Neural crest cell (in vitro differentiated cells): ENCODE measurements around the gene PAQR4. TPM values are rescaled to one million over a fixed set of nuclear protein-coding genes. Genes with fewer than 3 reads are reported as not detected.

Experiments used
- DNase-seq: peaks from one replicate; pipeline ENCODE4 v3.0.0; 2021; ENCODE audit warnings: low read depth, mixed read lengths, low spot score
- H3K27ac Mint-ChIP-seq: one replicate; pipeline ENCODE4 v1.8.0; 2021; ENCODE audit warnings: mild to moderate bottlenecking, mixed read lengths; ENCODE audit not compliant: unreplicated experiment
- H3K27me3 Mint-ChIP-seq: 2 replicates; pipeline ENCODE4 v1.8.0; 2021; ENCODE audit warnings: low read depth, mild to moderate bottlenecking, mixed read lengths
- H3K36me3 Mint-ChIP-seq: 2 replicates; pipeline ENCODE4 v1.8.0; 2021; ENCODE audit warnings: low read depth, mild to moderate bottlenecking, mixed read lengths
- H3K4me1 Mint-ChIP-seq: 2 replicates; pipeline ENCODE4 v1.8.0; 2021; ENCODE audit warnings: mixed read lengths
- H3K4me3 Mint-ChIP-seq: one replicate; pipeline ENCODE4 v1.8.0; 2021; ENCODE audit warnings: mild to moderate bottlenecking, mixed read lengths
- H3K9me3 Mint-ChIP-seq: 2 replicates; pipeline ENCODE4 v1.8.0; 2021; ENCODE audit warnings: mixed read lengths
- CTCF ChIP-seq: fragments of 200-600 bp; sonication (generic); conservative IDR thresholded peaks from 2 replicates; pipeline ENCODE4 v1.5.0; 2021; ENCODE audit warnings: antibody characterized with exemption, mild to moderate bottlenecking
- total RNA-seq: library from RNA; stranded (reverse); gene quantifications from 2 replicates; pipeline ENCODE4 v1.2.1, GENCODE V29; 2021

PAQR4 gene
- total RNA-seq, 1 donor from 2014 or later = 53.4 TPM

GRCh38 chr16:2968368-2968737 is 795 bp upstream of the PAQR4 start:
- no peak for DNase-seq
- Mint-ChIP-seq H3K36me3 (peaks cover 5% of the 10 kb centered on the region), H3K9me3 (no peaks in the 10 kb centered on the region), H3K27ac (no peak overlapping the region), H3K4me1 (peaks cover 26% of the 10 kb centered on the region), H3K27me3 (peaks cover 40% of the 10 kb centered on the region), H3K4me3 (peak overlapping the region; percentile 87)
- no peak for TF ChIP-seq CTCF

GRCh38 chr16:2969545-2970521 is 685 bp downstream of the PAQR4 start:
- Mint-ChIP-seq H3K9me3 (no peaks in the 10 kb centered on the region), H3K36me3 (peaks cover 5% of the 10 kb centered on the region), H3K27ac (no peak overlapping the region), H3K4me1 (peaks cover 22% of the 10 kb centered on the region), H3K27me3 (peaks cover 32% of the 10 kb centered on the region), H3K4me3 (peak overlapping the region; percentile 86)
- TF ChIP-seq CTCF = peak; percentile 56
- peak; percentile 60 for DNase-seq

GRCh38 chr16:2970563-2970962 is 1.4 kb downstream of the PAQR4 start:
- no peak for TF ChIP-seq CTCF
- Mint-ChIP-seq H3K4me3 (peak overlapping the region; percentile 86), H3K4me1 (peaks cover 22% of the 10 kb centered on the region), H3K9me3 (no peaks in the 10 kb centered on the region), H3K27ac (peak overlapping the region; percentile 19), H3K27me3 (peaks cover 27% of the 10 kb centered on the region), H3K36me3 (peaks cover 5% of the 10 kb centered on the region)
- no peak for DNase-seq

- DNase-seq = no peak
- Mint-ChIP-seq H3K27me3 (peaks cover 24% of the 10 kb centered on the region), H3K4me3 (peak overlapping the region; percentile 89), H3K36me3 (peaks cover 5% of the 10 kb centered on the region), H3K9me3 (no peaks in the 10 kb centered on the region), H3K4me1 (peaks cover 22% of the 10 kb centered on the region), H3K27ac (peak overlapping the region; percentile 19)
- no peak for TF ChIP-seq CTCF
Measured at GRCh38 chr16:2971134-2971984, 2.2 kb downstream of the PAQR4 start.

- Mint-ChIP-seq H3K27ac (no peak overlapping the region), H3K36me3 (peaks cover 5% of the 10 kb centered on the region), H3K27me3 (peaks cover 24% of the 10 kb centered on the region), H3K4me1 (peaks cover 27% of the 10 kb centered on the region), H3K9me3 (no peaks in the 10 kb centered on the region), H3K4me3 (peak overlapping the region; percentile 89)
- DNase-seq = no peak
- no peak for TF ChIP-seq CTCF
Measured at GRCh38 chr16:2971985-2972784, 3.0 kb downstream of the PAQR4 start.
